GM21360 (cell line): ENCODE data around the gene C2orf76.

Experiments used
- ATAC-seq: cut with Tn5 transposase; IDR thresholded peaks from one replicate; pipeline ENCODE4 v1.9.1; 2021; ENCODE audit warnings: mild to moderate bottlenecking, moderate library complexity; ENCODE audit not compliant: unreplicated experiment

The C2orf76 gene

DNA sequence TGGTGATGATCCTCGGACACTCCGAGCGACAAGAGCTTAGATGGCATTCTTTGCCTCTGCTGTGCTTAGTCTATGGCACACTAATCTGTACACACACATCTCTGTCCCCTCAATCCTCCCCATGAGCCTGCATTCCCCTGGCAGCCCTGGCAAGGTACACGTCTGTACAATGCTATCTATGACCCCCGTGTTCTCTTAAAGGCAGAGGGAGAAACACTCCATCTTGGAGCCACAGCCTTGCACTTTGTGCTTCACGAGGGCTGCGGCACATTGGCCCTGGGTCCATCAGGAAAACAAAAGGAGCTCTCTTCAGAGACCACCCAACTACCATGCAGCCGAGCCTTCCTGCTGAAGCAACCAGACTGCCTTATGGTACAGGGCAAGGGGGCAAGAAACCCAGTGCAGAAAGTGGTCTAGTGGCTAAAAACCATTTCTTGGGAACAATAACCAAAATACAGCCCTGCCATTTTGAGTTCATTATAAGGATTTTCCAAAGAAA, 100.5 kb downstream of the C2orf76 start:
- no peak for ATAC-seq

DNA sequence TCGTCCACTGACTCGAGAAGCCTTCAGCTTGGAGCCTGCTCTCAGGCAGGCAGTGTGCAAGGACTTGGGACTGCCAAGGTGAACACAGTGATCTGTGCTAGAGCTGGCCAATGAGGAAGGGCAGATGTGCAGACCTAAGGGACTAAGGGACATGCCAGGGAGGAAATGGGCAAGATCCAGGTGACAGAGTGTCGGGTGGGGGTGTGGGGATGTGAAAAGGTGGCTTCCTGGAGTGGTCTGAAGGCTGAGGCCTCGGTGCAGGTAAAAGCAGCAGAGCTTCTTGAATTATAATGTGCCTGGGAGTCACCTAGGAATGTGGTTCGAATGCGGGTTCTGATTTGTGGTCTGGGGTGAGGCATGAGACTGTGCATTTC, 101.0 kb downstream of the C2orf76 start:
- ATAC-seq = no peak

DNA sequence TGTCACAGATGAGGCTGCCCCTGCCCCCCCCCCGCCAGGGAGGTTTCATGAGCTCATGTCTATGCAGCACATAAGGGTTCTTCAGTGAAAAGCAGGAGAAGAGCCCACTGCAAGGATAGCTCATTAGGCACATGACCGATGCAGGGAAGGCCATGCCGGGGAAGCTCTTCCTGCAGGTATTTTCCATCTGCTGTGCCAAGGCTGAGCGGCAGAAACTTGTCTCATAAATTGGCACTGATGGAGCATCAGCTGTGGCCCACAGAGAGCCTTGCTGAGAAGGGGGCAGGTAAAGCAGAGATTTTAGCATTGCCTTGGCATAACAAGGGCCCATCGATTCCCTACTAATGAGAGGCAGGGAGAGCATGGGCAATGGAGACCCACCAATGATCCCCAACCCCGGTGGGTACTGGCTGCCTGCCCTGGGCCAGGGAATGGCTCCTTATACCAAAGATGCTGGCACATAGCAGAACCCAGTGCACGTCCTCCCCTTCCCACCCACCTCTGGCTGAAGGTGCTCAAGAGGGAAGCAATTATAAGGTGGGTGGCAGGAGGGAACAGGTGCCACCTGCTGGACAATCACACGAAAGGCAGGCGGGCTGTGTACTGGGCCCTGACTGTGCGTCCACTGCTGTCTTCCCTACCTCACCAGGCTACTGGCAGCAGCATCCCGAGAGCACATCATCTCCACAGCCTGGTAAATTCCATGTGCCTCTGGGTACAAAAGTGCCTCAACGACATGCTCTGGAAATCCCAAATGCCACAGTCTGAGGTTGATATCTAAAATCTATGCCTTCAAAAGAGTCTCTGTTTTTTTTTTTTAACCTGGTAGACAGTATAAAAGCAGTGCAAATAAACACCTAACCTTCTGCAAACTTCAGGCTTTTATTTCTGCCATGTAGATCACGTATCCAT, 101.6 kb downstream of the C2orf76 start:
- ATAC-seq = peak; percentile 93

DNA sequence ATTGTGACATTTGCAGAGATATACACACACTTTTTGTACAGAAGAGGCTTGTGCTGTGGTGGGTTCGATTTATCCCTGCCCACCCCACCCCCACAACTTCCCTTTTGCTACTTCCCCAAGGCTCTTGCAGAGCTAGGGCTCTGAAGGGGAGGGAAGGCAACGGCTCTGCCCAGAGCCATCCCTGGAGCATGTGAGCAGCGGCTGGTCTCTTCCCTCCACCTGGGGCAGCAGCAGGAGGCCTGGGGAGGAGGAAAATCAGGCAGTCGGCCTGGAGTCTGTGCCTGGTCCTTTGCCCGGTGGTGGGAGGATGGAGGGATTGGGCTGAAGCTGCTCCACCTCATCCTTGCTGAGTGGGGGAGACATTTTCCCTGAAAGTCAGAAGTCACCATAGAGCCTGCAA, 103.0 kb downstream of the C2orf76 start:
- ATAC-seq = no peak

DNA sequence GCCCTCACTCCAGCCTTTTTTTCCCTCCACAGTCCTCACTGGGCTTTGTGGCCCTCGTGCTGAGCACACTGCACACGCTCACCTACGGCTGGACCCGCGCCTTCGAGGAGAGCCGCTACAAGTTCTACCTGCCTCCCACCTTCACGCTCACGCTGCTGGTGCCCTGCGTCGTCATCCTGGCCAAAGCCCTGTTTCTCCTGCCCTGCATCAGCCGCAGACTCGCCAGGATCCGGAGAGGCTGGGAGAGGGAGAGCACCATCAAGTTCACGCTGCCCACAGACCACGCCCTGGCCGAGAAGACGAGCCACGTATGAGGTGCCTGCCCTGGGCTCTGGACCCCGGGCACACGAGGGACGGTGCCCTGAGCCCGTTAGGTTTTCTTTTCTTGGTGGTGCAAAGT, 103.6 kb downstream of the C2orf76 start:
- no peak for ATAC-seq

DNA sequence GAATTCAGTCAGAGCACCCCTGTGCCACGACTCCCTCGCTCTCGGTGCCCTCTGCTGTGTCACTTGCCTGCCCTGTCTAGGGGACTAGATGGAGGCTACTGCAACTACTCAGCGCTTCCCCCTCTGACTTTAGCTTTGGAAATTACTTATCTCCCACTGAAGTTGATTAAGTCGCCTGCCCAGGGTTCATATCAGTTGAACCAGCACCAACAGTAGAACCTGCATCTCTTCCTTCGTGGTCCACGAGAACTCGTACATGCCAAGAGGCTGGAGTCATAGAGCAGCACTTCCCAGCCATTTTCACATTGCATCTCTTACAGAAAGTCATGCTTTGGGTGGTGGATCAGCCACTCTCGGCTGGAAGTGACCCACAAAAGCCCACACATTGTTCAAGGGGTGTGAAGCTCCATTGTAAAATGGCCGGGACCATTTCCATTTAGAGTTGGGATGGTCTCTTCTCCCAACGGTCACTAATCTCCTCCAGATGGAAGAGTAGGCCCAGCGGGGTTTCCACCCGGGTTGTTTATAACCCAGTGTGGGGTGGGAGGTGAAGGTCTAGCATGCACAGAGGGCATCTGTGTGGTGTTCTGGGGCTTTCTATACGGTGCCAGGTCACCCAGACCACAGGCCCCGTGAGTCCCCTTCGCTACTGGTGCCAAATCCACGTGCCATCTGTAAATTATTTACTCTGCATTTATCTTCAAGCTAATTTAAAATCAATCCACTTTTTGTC, 105.0 kb downstream of the C2orf76 start:
- ATAC-seq = no peak

DNA sequence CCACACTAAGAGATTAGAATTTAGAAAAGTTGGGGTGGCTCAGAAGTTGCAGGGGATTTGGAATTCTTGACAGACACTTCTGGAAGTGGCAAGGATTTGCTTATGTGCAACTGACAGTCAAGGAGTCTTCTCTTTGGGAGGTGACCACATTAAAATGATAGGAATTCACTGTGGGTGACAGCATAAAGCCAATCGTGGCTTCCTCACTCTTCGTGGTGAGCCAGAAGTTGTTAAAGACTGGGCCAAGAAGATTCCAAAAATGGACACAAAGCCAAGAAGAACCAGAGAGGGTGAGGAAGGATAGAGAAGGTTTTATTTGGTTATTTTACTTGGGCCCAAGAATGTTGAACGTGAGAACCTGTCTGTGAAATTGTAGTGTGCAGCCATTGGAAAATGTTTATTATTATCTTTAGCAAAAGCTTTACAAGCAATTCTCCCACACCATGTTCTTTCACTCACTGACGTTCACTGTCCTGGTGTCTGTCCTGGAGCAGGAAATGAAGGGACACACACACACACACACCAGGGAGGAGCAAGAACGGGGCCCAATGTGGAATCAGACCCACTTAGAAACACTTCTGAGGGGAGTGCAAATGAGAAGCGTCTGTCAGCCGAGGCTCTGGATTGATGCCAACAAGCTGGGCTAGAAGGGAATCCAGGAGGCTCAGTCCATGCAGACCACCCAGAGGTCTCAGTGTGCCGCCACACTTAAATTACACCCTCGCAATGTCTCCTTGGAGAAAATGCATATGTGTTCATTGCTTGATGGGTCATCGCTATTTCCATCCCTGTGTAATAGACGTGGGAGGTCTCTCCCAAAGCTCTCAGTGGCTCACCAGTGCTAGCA, 105.8 kb downstream of the C2orf76 start:
- ATAC-seq = no peak

DNA sequence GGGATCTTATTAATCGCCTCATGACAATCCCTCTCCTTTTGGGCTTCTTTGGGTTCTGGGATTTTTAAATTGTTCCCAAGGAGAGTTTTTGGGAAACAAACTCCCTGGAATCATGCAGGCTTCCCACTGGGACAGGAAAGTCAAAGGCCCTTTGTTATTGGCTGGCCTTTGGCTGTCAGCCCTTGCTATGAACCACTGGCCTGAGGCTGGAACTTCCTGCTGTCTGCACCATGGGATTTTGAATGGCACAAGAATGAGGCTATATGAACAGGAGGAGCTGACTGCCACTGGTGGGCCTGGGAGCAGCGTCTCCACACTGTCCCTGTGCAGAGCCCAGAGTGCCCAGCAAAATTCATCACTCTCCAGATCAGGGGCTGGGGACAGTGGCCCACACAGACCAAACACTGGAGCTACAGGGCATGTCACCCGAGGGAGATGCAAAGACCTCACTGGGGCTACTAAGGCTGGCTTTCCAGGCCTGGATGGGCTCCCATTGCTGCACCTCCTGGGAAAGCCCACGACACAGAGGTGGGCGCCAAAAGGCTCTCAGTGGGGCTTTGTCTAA, 107.3 kb downstream of the C2orf76 start:
- no peak for ATAC-seq

DNA sequence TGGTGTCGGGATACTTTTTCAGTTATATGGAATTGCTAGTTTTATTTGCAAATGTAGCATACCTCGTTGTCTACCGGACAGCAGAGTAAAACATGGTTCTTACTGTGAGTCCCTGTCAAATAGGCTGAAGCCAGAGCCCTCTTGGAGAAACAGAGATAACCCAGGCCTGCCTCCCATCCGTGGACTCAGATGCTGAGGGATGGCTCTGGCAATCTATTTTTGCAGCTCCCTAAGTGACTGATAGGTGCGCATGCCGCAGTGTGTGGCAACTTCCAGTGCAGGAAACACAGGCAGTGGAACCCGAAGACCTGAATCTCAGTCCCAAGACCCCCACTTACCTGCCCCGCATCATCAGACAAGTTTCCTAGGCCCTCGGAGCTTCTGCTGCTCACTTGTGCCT, 109.4 kb downstream of the C2orf76 start:
- no peak for ATAC-seq

DNA sequence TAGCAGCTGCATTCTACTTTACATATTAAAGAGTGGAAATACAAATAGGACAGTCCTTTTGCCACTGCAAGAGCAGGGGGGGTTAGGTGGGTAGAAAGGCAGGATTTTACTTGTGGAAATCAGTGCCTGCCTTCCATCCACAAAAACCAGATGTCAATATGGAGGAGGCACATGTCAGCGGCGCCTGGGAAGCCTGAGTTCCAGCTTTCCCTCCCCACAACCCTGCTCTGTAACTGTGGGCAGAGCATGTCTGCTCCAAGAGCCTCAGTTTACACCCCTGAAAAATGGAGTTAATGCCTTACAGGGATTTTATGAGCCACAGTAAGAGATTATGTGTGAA, 110.1 kb downstream of the C2orf76 start:
- ATAC-seq = no peak

DNA sequence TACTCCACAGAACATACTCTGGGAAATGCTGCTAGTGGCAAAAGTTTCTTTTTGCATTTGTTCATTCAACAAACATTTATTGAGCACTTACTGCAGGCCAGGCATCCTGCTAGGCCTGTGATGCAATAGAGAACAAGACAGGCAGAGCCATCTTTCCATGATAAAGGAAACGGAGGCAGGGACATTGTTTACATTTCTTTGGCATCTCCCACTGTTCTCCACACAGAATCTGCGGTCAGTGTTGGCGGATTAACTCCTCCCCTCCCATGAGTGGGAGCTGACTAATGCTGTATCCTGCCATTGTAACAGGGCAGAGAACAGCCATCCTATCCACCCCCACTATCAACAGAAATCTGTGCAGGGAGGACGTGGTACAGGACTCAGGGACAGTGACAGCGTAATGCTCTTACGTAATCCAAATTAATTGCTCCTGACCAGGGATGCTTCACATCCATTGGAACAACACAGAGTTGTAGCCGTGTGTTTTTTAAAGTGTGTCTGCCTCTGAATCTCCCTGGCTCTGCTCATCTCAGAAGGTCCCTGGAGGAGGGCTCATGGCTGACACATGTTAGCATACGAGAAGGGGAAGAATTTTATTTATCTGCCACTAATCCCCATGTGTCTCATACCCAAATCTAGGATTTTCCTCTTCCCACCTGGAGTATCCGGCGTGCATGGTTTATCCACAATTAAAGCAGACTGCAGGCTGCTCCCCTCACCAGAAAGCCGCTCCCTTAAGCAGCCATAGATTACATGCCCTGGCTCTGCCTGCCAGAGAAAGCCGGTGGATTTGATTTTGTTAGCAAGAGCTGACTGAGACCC, 110.7 kb downstream of the C2orf76 start:
- no peak for ATAC-seq

DNA sequence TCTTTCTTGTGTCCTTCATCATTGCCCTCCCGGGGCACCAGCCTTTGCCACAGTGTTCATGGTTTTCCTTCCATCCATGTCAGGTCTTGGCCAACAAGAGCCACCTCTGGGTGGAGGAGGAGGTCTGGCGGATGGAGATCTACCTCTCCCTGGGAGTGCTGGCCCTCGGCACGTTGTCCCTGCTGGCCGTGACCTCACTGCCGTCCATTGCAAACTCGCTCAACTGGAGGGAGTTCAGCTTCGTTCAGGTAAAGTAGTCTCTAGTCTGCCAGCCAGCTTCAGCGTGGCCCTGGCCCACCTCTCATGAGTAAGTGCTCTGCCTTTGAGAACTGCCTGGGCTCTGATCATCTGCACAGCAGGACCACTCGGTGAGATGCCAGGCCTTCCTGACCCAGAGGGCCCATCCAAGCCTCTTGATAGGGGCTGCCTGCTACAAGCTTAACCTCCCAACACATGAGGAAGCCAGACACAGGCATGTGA, 112.0 kb downstream of the C2orf76 start:
- no peak for ATAC-seq

DNA sequence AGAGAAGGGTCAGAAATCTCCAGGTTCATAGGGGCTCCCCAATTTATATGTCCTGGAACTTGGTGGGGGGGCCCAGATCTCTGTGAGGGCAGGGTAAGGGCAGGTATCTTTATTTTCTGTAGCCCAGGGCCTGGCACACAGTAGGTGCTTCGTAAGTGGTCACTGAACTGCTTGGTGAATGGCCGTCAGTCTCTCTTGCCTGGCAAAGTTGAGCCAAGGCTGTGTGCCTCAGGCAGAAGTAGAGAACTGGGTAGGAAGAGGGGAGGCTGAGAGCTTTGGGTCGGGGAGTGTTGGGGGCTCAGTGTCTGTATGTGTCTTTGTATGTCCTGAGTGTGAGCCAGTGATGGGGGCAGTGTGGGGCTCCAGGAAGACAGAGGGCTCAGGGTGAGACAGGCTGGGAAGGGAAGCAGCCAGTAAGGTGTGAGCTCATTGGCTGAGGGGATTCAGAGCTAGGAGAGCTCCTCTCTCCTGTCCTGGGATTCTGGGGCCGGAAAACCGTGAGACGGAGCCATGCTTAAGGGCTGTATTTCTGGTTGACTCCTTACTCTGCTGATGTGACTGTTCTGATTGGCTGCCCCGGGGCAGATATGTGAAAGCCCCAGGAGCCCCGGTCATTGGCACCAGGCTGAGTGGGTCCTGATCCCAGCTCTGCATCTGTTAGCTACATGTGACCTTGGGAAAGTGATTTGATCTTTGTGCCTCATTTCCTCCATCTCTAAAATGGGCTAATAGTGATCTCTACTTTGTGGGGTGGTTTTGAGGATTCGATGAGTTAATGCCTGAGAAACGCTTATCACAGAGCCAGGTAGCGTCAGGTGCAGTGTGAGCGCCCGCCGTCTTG, 112.7 kb downstream of the C2orf76 start:
- no peak for ATAC-seq

DNA sequence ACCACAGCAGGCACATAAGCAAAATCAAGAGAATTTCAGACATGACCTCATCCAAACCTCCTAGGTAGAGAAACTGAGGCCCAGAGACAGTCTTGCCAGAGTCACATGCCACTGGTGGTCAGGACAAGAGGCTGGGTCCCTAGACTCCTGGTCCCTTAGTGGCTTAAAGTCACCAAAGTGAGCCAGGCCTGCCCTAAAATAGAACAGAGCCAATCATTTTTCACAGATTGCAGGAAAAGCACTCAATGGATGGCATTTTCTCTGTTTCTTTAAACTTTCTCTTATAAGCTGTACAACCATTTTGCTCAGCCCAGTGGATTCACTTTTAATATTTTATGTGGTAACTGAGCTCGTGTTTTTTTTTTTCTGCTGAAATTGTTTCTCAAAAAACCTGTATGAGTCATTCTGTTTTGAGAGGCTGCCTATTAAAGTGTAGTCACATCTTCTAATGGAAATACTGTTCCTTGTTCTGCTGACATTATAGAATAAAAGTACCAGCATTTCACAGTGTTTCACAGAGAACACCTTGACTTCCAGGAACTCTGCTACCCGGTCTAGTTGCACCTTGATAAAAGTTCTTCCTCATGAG, 113.4 kb downstream of the C2orf76 start:
- no peak for ATAC-seq
